ENCODE results near the gene ACVR1C.

The ACVR1C gene

DNA sequence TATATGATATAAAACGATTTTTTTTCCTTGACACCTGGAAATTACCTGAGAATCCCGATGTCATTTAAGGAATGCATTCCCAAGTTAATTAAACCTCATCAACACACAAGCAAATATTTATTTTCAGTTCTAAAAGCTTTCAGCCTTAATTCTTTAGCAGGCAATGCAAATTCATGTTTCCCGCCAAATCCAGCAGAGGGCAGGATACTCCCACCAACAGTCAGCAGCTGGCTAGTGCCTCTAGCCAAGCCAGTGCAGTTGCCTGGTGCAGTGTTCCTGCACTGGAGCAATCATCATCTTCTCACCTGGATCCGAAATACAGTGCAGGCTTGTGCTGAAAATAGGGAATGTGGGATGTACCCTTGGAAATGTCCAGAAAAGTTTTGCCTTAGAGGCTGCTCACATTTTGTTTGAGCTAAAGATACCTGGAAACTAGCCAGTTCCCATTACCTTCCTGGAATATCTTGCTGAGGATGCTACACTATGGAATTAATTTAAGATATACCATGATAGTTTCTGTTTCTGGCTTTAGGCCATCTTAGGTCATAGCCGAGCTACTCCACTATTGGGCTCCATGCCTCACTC, 136.4 kb downstream of the ACVR1C start:
- peak; percentile 79 for DNase-seq

DNA sequence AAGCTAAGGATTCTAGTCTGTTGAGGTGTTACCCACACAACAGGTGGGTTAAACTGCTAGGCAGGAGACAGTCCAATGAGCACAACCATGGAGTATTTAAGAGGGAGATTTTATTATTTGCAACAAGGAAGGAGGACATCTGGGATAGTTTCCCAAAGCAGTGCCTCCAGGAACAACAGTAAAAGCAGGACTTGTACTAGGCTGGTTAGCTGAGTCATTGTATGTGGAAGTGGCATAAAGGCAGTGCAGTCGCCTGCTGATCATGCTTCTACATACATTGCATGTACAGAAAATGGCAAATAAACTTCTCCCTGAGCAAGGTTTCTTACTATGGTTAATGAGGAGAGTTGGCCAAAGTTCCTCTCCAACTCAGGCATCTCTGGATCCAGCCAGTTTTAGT, 138.7 kb downstream of the ACVR1C start:
- no peak for DNase-seq

DNA sequence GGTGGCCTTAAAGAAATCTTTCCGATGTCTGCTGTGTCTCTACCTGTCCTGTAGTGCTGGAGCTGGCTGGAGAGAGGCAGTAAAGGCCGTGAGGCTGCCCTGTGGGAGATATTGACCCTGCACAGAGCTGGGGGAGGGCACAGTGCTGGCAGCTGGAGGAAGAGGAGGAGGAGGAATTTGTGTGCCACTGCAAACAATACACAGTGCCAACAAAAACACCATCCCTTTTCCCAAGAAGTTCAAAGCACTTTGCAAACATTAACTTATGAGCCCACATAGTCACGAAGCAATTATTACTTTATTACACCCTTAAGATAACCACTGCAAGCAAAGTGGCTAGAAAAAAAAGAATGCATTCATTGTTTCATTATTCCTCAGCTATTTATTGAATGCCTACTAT, 139.8 kb downstream of the ACVR1C start:
- DNase-seq = no peak

DNA sequence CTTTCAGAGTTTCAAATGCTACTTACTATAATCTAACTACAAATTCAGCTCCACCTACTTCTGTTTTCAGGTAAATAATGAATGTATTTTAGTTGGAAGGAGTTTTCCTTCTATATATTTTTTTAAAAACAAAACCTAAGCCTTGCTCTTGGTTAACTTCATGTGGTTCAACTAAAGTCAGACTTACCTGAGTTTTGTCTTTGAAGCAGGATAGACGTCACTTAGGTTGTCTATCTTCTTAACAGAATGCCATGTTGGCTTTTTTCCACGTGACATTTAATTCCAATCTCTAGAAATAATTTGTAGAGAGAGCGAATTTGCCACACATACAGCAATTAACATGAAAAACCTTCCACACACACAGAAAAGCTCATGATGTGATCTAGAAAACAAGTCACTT, 140.9 kb downstream of the ACVR1C start:
- no peak for DNase-seq

DNA sequence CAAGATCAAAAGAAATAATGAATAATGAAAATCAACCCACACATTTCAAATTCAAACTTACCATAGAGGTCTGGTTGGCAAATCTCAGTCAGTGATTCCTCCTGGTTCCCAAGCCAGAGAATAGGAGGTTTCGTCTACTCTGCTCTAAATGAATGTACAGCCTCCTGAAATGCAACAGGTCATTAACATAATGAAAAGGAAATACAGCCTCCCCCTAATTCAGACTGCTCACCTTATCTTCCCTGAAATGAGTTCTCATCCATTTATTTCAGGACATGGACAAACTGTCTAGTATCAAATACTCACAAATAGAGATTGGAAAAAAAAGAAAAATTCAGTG, 141.4 kb downstream of the ACVR1C start:
- no peak for DNase-seq

DNA sequence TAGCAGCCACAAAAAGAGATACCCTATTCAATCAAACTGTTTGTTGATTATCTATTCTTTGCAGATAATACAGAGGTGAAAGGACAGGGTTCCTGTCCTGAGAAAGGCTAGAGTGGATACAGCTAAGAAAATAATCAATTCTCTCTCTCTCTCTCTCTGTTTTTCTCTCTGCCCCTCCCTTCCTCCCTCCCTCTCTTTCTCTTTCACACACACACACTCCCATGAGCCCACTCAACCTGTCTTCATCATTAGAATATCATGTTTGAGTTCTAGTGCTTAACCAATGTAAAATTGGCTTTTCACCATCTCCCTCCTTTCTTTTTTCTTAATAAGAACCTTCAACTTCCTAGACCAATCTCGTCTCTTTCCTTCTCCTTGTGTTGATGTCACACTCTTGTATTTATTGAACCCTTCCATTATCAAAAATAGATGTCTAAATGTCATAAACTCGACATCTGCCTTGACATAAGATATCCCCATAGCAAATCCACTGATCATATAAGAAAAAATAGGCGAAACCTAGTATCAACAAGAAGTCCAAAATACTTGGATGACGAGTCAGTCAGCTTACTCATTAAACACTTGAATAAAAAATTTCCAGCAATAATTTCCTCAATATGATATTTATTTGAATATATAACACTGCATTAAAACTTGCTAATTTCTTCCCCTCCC, 141.9 kb downstream of the ACVR1C start:
- no peak for DNase-seq

DNA sequence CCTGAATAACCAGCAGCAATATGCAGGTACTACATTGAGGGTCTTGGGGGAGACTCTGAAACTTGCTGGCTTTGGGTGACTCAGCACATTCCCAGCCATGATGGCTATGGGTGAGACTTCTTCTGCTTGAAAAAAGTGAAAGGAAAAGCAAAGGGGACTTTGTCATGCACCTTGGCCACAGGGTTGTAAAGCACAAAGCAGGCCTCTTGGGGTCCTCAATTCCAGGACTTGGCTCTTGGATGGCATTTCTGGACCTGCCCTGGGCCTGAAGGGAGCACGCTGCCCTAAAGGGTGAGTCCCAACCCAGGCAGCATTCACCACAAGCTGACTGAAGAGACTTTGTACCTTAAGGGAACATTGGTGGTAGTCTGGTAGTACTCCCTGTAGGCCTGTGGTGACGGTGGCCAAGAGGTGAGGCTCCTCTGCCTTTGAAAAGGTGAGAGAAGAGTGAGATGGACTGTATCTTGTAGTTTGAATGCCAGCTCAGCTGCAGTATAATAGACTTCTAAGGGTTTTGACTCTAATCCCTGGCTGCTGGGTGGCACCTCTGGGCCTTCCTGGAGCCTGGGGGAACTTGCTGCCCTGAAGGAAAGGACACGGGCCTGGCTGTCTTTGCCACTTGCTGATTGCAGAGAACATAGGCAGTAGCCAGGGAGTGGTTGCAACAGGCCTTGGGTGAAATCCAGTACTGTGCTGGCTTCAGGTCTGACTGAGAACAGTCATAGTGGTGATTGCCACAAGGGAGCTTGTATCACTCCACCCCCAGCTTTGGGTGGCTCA, 148.3 kb downstream of the ACVR1C start:
- no peak for DNase-seq

DNA sequence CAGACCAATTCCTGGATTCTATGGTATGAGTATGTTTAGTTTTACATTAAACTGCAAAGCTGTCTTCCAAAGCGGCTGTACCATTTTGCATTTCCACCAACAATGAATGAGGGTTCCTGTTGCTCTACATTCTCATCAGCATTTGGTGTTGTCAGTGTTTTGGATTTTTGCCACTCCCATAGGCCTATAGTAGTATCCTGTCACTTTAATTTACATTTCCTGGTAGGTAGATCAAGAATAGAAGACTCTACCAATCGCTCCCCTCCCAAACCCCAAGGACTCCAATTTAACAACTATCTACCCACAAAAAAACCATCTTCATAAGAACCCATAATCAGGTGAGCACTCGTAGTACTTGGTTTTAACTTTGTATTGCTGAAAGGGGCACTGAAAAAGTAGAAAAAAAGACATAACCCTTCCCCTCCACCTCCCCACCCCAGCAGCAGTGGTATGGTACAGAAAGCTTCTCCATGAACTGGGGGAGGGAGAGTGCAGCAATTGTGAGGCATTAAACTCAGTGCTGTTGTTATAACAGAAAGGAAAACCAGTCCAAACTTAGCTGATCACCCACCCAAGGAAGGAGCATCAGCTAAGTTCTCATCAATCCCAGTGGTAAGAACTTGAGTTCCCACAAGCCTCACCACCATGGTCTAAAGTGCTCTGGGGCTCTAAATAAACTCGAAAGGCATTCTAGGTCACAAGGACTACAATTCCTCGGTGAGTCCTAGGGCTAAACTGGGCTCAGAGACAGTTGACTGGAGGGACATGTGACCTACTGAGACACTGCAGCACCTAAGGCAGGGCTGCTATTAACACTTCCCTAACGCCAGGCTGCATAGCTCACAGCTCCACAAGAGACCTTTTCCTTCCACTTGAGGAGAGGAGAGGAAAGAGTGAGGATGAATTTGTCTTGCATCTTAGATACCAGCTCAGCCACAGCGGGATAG, 149.3 kb downstream of the ACVR1C start:
- no peak for DNase-seq

DNA sequence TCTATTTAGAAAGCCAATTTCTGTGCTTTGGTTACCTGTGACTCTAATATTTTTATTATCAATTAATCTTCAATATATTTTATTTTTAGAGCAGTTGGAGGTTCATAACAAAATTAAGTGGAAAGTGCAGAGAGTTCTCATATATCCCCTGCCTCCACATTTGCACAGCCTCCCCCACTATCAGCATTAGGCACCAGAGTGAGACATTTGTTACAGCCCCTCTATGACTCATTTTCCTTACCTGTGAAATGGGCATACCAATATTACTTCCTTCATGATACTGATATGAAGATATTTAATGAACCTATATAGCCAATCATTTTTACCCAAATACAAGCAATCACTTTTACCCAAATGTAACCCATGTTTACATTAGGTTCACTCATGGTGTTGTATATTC, 150.7 kb downstream of the ACVR1C start:
- no peak for DNase-seq

DNA sequence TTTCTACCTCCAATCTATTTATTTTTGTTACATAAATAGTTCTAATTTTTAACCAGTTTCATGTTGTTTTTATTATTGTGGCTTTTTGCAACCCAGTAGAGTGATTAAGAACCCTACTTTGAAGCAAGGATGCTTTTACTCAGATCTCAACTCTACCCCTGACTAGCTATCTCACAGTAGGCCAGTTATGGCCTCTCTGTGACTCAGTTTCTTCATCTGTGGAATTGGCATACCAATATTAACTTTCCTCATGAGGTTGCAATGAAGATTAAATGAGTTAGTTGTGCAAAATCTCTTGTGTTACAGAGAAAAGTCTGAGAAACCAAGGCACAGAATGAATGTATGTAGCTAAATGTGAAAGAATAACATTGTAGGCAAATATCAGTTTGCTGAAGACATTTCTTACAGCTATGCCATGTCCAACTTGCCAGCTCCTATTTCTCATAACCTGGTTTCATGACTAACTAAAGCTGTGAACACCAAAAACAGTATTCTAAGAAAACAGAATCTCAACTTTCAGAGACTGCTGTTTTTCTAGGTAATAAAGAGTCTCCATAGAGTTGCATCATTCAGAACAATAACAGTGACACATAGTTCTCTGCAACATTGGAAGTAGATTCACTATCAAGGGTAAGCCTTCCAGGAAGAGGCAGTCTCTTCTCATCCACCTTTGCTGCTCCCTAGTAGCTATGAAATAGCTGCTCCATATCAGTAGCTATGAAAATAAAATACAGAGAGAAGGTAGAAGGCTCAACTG, 151.5 kb downstream of the ACVR1C start:
- no peak for DNase-seq

Data from CD4-positive, alpha-beta T cell treated with Interleukin-15 for 1 hour (primary cell).